Stomach (tissue), 9 donors: ENCODE data around the gene CBLN1. TPM values are rescaled to one million over a fixed set of nuclear protein-coding genes. Genes with fewer than 3 reads are reported as not detected.

Experiments
- DNase-seq, 2 donors: peaks; one replicate each; pipeline versions ENCODE4 v3.0.0 to v3.0.0-alpha.2; 2013 to 2019
- H3K27ac ChIP-seq, 5 donors: fragments of 200-600 bp in 4 of 5; sonication (generic) in 4 of 5; one replicate each; pipeline ENCODE4 v1.5.1; 2013 to 2019; ENCODE audit warnings: mild to moderate bottlenecking in 1 of 5, moderate library complexity in 1 of 5
- H3K27me3 ChIP-seq, 3 donors: fragments of 200-600 bp; sonication (generic); one replicate each; pipeline ENCODE4 v1.5.1; 2017 to 2019; ENCODE audit warnings: mixed run types in 1 of 3
- H3K36me3 ChIP-seq, 4 donors: fragments of 200-600 bp; sonication (generic); 1 replicate in 3 of 4; 2 replicates in 1 of 4; pipeline ENCODE4 v1.5.1; 2016 to 2019
- H3K4me1 ChIP-seq, 4 donors: fragments of 200-600 bp; sonication (generic); one replicate each; pipeline ENCODE4 v1.5.1; 2016 to 2019
- H3K4me3 ChIP-seq, 4 donors: fragments of 200-600 bp; sonication (generic) in 3 of 4; one replicate each; pipeline ENCODE4 v1.5.1; 2016 to 2019; ENCODE audit warnings: mild to moderate bottlenecking in 1 of 4
- H3K9me3 ChIP-seq, 4 donors: fragments of 200-600 bp; sonication (generic); one replicate each; pipeline ENCODE4 v1.5.1; 2016 to 2019
- CTCF ChIP-seq, 7 experiments: fragments of 450-650 bp in 4 of 7; fragments of 200-600 bp in 3 of 7; sonication (generic) in 3 of 7; IDR thresholded peaks; one replicate each; pipeline ENCODE4 v1.5.1; 2016 to 2019; ENCODE audit warnings: antibody characterized with exemption in 7 of 7, control low read depth in 2 of 7, mild to moderate bottlenecking in 1 of 7
- EP300 ChIP-seq: sonication (generic); formaldehyde crosslinking; IDR thresholded peaks from one replicate; pipeline ENCODE4 v1.6.1; 2017; ENCODE audit warnings: antibody characterized with exemption
- POLR2A ChIP-seq, 4 donors: fragments of 450-650 bp; IDR thresholded peaks; one replicate each; pipeline ENCODE4 v1.6.1; 2016; ENCODE audit warnings: antibody characterized with exemption in 4 of 4, control low read depth in 2 of 4, mild to moderate bottlenecking in 1 of 4, moderate library complexity in 1 of 4
- POLR2AphosphoS5 ChIP-seq, 3 donors: sonication (generic); formaldehyde crosslinking; IDR thresholded peaks; one replicate each; pipeline ENCODE4 v1.6.1; 2016; ENCODE audit warnings: antibody characterized with exemption in 3 of 3
- WGBS, 5 donors: extraction: QIAGEN DNeasy Blood & Tissue Kit in 3 of 5; methylation state at CpG; one replicate each; pipeline versions ENCODE4 v1.1.5 to v1.1.7; 2013 to 2018; 5-methylcytosine and 5-hydroxymethylcytosine counted together
- intact Hi-C: fragments of 100-400 bp; cut with DNase I; formaldehyde crosslinking; loops from one replicate; pipeline ENCODE4 v1.15.1; 2023; ENCODE audit warnings: low total_unique reads
- polyA plus RNA-seq, 3 donors: library from polyadenylated mRNA; stranded (reverse); fragments of 200-250 nt; gene quantifications; one replicate each; pipeline ENCODE4 v1.2.3, GENCODE V29; 2013
- total RNA-seq, 5 donors: library from RNA; depleted of rRNA; stranded (reverse); fragments of >200 nt; gene quantifications; one replicate each; pipeline versions ENCODE4 v1.1.0 to v1.2.3, GENCODE V29; 2014 to 2016
- donor health status: healthy with polysubstance abuse.
- donor health status: Bipolar disorder and iron deficiency.
- donor health status: healthy.

The CBLN1 gene
- total and polyA plus RNA-seq, 8 donors, result 0.19 to 2.2 (median 0.72) TPM; not detected in 5

GRCh38 chr16:49284962-49285361 lies 3.3 kb upstream of the CBLN1 start:
- intact Hi-C loops, result no loop called here
- 46 to 65% (median 51%) methylated on average over 4 of the region's 4 CpGs for WGBS, 5 donors
- H3K9me3 ChIP-seq, result peaks cover 0 to 13% (median 0%) of the 10 kb centered on the region in 4 donors
- no peak overlapping the region for H3K27ac ChIP-seq
- TF ChIP-seq CTCF (IDR thresholded peaks at IDR 0.05) (no peak), POLR2A (IDR thresholded peaks at IDR 0.05) (no peak), POLR2AphosphoS5 (IDR thresholded peaks at IDR 0.05) (no peak), EP300 (no peak)
- H3K4me1 ChIP-seq, result peaks cover 19 to 39% (median 30%) of the 10 kb centered on the region in 4 donors
- DNase-seq, result no peak
- H3K27me3 ChIP-seq, result peaks cover 25 to 87% (median 56%) of the 10 kb centered on the region in 3 donors
- H3K4me3 ChIP-seq, result no peak overlapping the region
- no peaks in the 10 kb centered on the region for H3K36me3 ChIP-seq

- intact Hi-C loops, result no loop called here
- peaks cover 29 to 91% (median 71%) of the 10 kb centered on the region in 3 donors for H3K27me3 ChIP-seq
- no peaks in the 10 kb centered on the region for H3K36me3 ChIP-seq
- peaks cover 0 to 13% (median 0%) of the 10 kb centered on the region in 4 donors for H3K9me3 ChIP-seq
- no peak for DNase-seq
- peaks cover 19 to 51% (median 35%) of the 10 kb centered on the region in 4 donors for H3K4me1 ChIP-seq
- H3K4me3 ChIP-seq, result peak overlapping the region in 3 of 4 donors; percentile 48 to 58 (median 48)
- TF ChIP-seq POLR2A (IDR thresholded peaks at IDR 0.05), result no peak
- TF ChIP-seq EP300, result no peak
- TF ChIP-seq POLR2AphosphoS5 (IDR thresholded peaks at IDR 0.05), result no peak
- no peak for TF ChIP-seq CTCF (IDR thresholded peaks at IDR 0.05)
- whole genome bisulfite sequencing, 5 donors, result 3 to 5% (median 4%) methylated on average over 25 of the region's 25 CpGs
- H3K27ac ChIP-seq, result no peak overlapping the region
Measured at GRCh38 chr16:49283376-49284049, 1.9 kb upstream of the CBLN1 start.

- H3K27me3 ChIP-seq, result peaks cover 34 to 96% (median 76%) of the 10 kb centered on the region in 3 donors
- intact Hi-C loops, result no loop called here
- H3K36me3 ChIP-seq, result no peaks in the 10 kb centered on the region
- peak in 1 of 2 donors; percentile 30 for DNase-seq
- peaks cover 0 to 13% (median 0%) of the 10 kb centered on the region in 4 donors for H3K9me3 ChIP-seq
- H3K4me3 ChIP-seq, result peak overlapping the region; percentile 43 to 58 (median 48)
- TF ChIP-seq POLR2A (IDR thresholded peaks at IDR 0.05) (no peak), POLR2AphosphoS5 (IDR thresholded peaks at IDR 0.05) (no peak), EP300 (no peak), CTCF (IDR thresholded peaks at IDR 0.05) (no peak)
- peaks cover 19 to 58% (median 39%) of the 10 kb centered on the region in 4 donors for H3K4me1 ChIP-seq
- H3K27ac ChIP-seq, result no peak overlapping the region
- WGBS, 5 donors, result 2 to 7% (median 4%) methylated on average over 39 to 49 of the region's 49 CpGs
Measured at GRCh38 chr16:49282690-49283375, 1.2 kb upstream of the CBLN1 start.

GRCh38 chr16:49281843-49282642 lies 405 bp upstream of the CBLN1 start:
- H3K9me3 ChIP-seq, result peaks cover 0 to 13% (median 0%) of the 10 kb centered on the region in 4 donors
- H3K27ac ChIP-seq, result peak overlapping the region in 3 of 5 donors; percentile 74 to 95 (median 78)
- H3K36me3 ChIP-seq, result no peaks in the 10 kb centered on the region
- intact Hi-C loops, result no loop called here
- TF ChIP-seq POLR2A (IDR thresholded peaks at IDR 0.05) (no peak), CTCF (IDR thresholded peaks at IDR 0.05) (peak in 1 of 7 experiments; percentile 24), EP300 (no peak), POLR2AphosphoS5 (IDR thresholded peaks at IDR 0.05) (no peak)
- peaks cover 35 to 96% (median 80%) of the 10 kb centered on the region in 3 donors for H3K27me3 ChIP-seq
- peak; percentile 77 to 95 for DNase-seq
- H3K4me1 ChIP-seq, result peaks cover 22 to 66% (median 44%) of the 10 kb centered on the region in 4 donors
- H3K4me3 ChIP-seq, result peak overlapping the region; percentile 43 to 58 (median 48)
- 0 to 9% (median 3%) methylated on average over 5 to 120 of the region's 124 CpGs for WGBS, 5 donors
